Activated effector memory CD4-positive, alpha-beta T cell treated with Interleukin-2 at 50 U/mL for 16 hours (primary cell): Measurements from ENCODE around the gene NNT.
"Not testable (repeated sequence)": the region's sequence is repeated elsewhere in the genome, so short reads cannot be mapped to it uniquely, and the experiment has no call there.

Experiments used
- DNase-seq: peaks from one replicate; pipeline ENCODE4 v3.0.0-alpha.2; 2020

The NNT gene

DNA sequence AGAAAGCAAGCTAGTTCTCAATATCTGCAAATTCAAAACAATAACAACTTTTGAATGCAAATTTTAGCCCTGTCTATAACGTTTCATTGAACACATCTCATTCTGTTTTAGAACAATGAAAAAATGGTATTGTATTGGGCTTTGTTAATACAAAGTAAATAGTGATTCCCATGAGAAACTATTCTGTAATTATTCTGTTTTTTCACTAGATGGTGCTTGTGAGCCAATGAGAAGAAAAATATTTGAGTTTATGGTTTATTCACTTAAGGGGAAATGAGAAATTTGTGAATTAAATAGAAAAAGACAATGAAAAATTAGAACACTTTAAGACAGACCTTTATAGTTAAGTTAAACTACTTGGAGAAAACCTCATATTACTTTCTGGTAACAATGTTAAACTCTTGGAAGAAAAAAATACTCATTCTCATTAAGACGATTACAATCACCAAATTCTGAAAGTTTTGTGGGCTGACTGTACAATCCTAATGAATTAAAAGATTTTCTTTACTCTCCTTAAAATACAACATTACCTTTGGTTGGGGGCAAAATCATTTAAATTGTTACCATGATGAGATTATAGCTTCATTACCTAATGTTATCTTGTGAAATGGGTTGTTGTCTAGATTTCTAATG lies 127.0 kb downstream of the NNT start:
- DNase-seq: no peak

DNA sequence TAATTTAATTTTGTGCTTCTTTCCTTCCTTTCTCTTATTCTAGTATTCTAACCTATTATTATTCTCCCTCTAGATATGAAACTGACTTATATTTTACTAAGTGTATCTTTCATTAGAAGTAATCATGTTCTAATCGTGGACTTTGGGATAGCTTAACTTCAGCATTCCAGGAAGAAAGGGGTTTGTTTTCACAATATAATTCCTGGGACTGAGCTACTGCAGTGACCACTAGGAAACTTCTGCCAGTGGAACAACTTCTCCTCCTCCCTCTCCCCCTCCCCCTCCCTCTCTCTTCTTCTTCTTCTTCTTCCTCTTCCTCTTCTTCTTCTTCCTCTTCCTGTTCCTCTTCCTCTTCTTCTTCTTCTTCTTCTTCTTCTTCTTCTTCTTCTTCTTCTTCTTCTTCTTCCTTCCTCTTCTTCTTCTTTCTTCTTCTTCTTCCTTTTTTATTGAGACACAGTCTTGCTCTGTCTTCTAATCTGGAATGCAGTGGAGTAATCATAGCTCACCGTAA lies 127.9 kb downstream of the NNT start:
- DNase-seq: no peak

DNA sequence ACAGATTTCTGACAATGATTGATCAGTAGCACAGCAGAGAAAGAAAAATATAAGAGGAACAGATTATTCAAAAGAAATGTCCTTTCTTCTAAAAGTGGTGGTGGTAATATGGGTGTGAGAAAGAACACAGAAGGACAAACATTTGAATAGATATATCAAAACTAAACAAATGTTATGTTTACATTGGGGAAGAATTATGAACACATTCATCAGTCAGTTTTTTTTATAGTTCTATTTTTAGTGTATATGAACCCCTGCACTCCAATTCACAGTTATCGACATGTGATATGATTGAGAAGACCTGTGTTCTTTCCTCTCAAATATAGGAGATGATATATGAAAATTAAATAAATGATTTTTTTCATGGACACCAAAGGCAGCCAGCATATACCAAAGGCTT lies 128.6 kb downstream of the NNT start:
- no peak for DNase-seq

DNA sequence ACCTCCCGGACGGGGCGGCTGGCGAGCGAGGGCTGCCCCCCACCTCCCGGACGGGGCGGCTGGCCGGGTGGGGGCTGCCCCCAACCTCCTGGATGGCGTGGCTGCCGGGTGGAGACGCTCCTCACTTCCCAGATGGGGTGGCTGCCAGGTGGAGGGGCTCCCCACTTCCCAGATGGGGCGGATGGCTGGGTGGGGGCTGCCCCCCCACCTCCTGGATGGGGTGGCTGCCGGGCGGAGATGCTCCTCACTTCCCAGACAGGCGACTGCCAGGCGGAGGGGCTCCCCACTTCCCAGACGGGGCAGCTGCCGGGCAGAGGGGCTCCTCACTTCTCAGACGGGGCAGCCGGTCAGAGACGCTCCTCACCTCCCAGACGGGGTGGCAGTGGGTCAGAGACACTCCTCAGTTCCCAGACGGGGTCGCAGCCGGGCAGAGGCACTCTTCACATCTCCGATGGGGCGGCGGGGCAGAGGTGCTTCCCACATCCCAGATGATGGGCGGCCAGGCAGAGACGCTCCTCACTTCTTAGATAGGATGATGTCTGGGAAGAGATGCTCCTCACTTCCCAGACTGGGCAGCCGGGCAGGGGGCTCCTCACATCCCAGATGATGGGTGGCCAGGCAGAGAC lies 143.1 kb downstream of the NNT start:
- DNase-seq: not testable (repeated sequence)

DNA sequence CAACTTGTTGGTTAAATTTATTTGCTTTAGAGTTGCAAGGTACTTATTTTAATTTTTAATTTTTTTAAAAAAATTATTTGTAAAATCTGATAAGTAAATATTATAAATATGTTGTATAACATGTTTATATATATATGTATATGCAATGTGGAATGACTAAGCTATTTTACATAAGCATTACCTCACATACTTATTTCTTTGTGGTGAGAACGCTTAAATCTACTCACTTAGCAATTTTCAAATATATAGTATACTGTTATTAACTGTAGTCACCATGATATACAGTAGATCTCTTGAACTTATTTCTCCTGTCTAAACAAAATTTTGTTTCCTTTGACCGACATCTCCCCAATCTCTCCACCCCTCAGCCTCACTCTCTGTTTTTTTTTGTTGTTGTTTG lies 147.8 kb downstream of the NNT start:
- no peak for DNase-seq

DNA sequence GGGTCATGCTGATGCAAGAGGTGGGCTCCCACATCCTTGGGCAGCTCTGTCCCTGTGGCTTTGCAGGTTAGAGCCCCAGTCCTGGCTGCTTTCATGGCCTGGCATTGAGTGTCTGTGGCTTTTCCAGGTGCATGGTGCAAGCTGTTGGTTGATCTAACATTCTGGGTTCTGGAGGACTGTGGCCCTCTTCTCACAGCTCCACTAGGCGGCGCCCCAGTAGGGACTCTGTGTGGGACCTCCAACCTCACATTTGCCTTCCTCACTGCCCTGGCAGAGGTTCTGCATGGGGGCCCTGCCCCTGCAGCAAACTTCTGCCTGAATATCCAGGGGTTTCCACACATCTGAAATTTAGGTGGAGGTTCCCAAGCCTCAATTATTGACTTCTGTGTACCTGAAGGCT lies 150.1 kb downstream of the NNT start:
- DNase-seq: no peak
